Fibroblast of lung (primary cell): ENCODE results near the gene TSNAXIP1. TPM values are rescaled to one million over a fixed set of nuclear protein-coding genes. Genes with fewer than 3 reads are reported as not detected.

Source experiments
- DNase-seq, 2 donors: peaks; one replicate each; pipeline versions ENCODE4 v3.0.0 to v3.0.0-alpha.2; 2010; ENCODE audit warnings: low read depth in 2 of 2
- H2AFZ ChIP-seq: 2 replicates; pipeline ENCODE4 v1.5.1; 2012; ENCODE audit warnings: low read length, control low read depth, inconsistent platforms
- H3K27ac ChIP-seq: 2 replicates; pipeline ENCODE4 v1.5.1; 2011; ENCODE audit warnings: low read length, control low read depth; ENCODE audit not compliant: insufficient read depth
- H3K27me3 ChIP-seq: 2 replicates; pipeline ENCODE4 v1.5.1; 2011; ENCODE audit warnings: mild to moderate bottlenecking, low read length; ENCODE audit not compliant: control insufficient read depth, insufficient read depth
- H3K36me3 ChIP-seq: 2 replicates; pipeline ENCODE4 v1.5.1; 2011; ENCODE audit warnings: low read length; ENCODE audit not compliant: control insufficient read depth, insufficient read depth
- H3K4me1 ChIP-seq: 2 replicates; pipeline ENCODE4 v1.5.1; 2011; ENCODE audit warnings: low read length; ENCODE audit not compliant: control insufficient read depth, insufficient read depth; ENCODE audit errors: extremely low read depth
- H3K4me2 ChIP-seq: 2 replicates; pipeline ENCODE4 v1.5.1; 2011; ENCODE audit warnings: low read length, control low read depth; ENCODE audit not compliant: insufficient read depth; ENCODE audit errors: extremely low read depth
- H3K4me3 ChIP-seq, 4 experiments: fragments of 200-600 bp in 1 of 4; sonication (generic) in 1 of 4; replicated peaks in 1 of 4; 2 replicates each; pipeline ENCODE4 v1.5.1; 2011 to 2016; ENCODE audit warnings: low read length in 4 of 4, low read depth in 3 of 4, mild to moderate bottlenecking in 3 of 4, control low read depth in 2 of 4, inconsistent platforms in 1 of 4, mixed read lengths in 1 of 4; ENCODE audit not compliant: insufficient read depth in 1 of 4; ENCODE audit errors: control extremely low read depth in 1 of 4
- H3K79me2 ChIP-seq: 2 replicates; pipeline ENCODE4 v1.5.1; 2012; ENCODE audit warnings: mild to moderate bottlenecking, low read length, inconsistent platforms; ENCODE audit not compliant: control insufficient read depth, insufficient read depth
- H3K9ac ChIP-seq: 2 replicates; pipeline ENCODE4 v1.5.1; 2011; ENCODE audit warnings: mild to moderate bottlenecking, low read length, control low read depth; ENCODE audit not compliant: insufficient read depth
- H3K9me3 ChIP-seq: 2 replicates; pipeline ENCODE4 v1.5.1; 2012; ENCODE audit warnings: low read depth, low read length; ENCODE audit not compliant: control insufficient read depth, insufficient read depth
- H4K20me1 ChIP-seq: 2 replicates; pipeline ENCODE4 v1.5.1; 2011; ENCODE audit warnings: low read length; ENCODE audit not compliant: control insufficient read depth, insufficient read depth; ENCODE audit errors: extremely low read depth
- CTCF ChIP-seq, 2 donors: IDR thresholded peaks in 1 of 2; conservative IDR thresholded peaks in 1 of 2; 1 replicate in 1 of 2; 2 replicates in 1 of 2; pipeline ENCODE4 v1.5.1; 2011 to 2012; ENCODE audit warnings: low read length in 2 of 2, control low read depth in 1 of 2, inconsistent platforms in 1 of 2, low read depth in 1 of 2, mild to moderate bottlenecking in 1 of 2
- EZH2 ChIP-seq: IDR thresholded peaks from 2 replicates; pipeline ENCODE4 v1.5.1; 2012; ENCODE audit warnings: low read length, control low read depth, mild to moderate bottlenecking; ENCODE audit errors: missing control alignments
- polyA plus RNA-seq, 2 donors: library from polyadenylated mRNA; depleted of rRNA in 1 of 2; stranded (reverse) in 1 of 2; unstranded in 1 of 2; fragments of >200 nt; gene quantifications; 2 replicates each; pipeline ENCODE4 v1.2.1, GENCODE V29; 2011 to 2012; ENCODE audit warnings: missing spikeins in 1 of 2
- total RNA-seq: library from RNA; depleted of rRNA; stranded (reverse); fragments of >200 nt; gene quantifications from 2 replicates; pipeline ENCODE4 v1.2.1, GENCODE V29; 2014

The TSNAXIP1 gene
- total and polyA plus RNA-seq, 2 donors (not counting 1 experiment from before 2014, with no cell fraction given), result 0.45 to 1.2 TPM

GRCh38 chr16:67845291-67846062, 38.8 kb downstream of the TSNAXIP1 start:
- Histone ChIP-seq H3K9me3 (no peaks in the 10 kb centered on the region), H4K20me1 (no peaks in the 10 kb centered on the region), H3K36me3 (no peaks in the 10 kb centered on the region), H3K4me1 (peaks cover 19% of the 10 kb centered on the region), H3K4me3 (peak overlapping the region; percentile 69 to 91 (median 76)), H3K27me3 (no peaks in the 10 kb centered on the region), H3K9ac (peak overlapping the region; percentile 82), H3K4me2 (peak overlapping the region; percentile 85), H3K27ac (peak overlapping the region; percentile 86), H2AFZ (no peak overlapping the region), H3K79me2 (peaks cover 53% of the 10 kb centered on the region)
- no peak for DNase-seq
- TF ChIP-seq CTCF (conservative IDR thresholded peaks at IDR 0.05 in 1 of 2, IDR thresholded peaks at IDR 0.05 in 1 of 2; ENCODE audit: low read depth in 1 of 2, low read length in 2 of 2) (no peak), EZH2 (no peak)

GRCh38 chr16:67846063-67846319, 39.3 kb downstream of the TSNAXIP1 start:
- H3K9ac ChIP-seq, result peak overlapping the region; percentile 82
- no peak overlapping the region for H2AFZ ChIP-seq
- peak overlapping the region; percentile 86 for H3K27ac ChIP-seq
- no peaks in the 10 kb centered on the region for H4K20me1 ChIP-seq
- H3K27me3 ChIP-seq, result no peaks in the 10 kb centered on the region
- no peaks in the 10 kb centered on the region for H3K36me3 ChIP-seq
- peak overlapping the region; percentile 85 for H3K4me2 ChIP-seq
- H3K79me2 ChIP-seq, result peaks cover 57% of the 10 kb centered on the region
- no peak for DNase-seq
- H3K9me3 ChIP-seq, result no peaks in the 10 kb centered on the region
- no peak for TF ChIP-seq CTCF (conservative IDR thresholded peaks at IDR 0.05 in 1 of 2, IDR thresholded peaks at IDR 0.05 in 1 of 2; ENCODE audit: low read depth in 1 of 2, low read length in 2 of 2)
- no peak for TF ChIP-seq EZH2
- peak overlapping the region; percentile 69 to 91 (median 76) for H3K4me3 ChIP-seq
- peaks cover 19% of the 10 kb centered on the region for H3K4me1 ChIP-seq

- H4K20me1 ChIP-seq, result no peaks in the 10 kb centered on the region
- no peaks in the 10 kb centered on the region for H3K27me3 ChIP-seq
- TF ChIP-seq EZH2 (no peak), CTCF (conservative IDR thresholded peaks at IDR 0.05 in 1 of 2, IDR thresholded peaks at IDR 0.05 in 1 of 2; ENCODE audit: low read depth in 1 of 2, low read length in 2 of 2) (no peak)
- peak within 1 kb of the TSS; percentile 86 for H3K27ac ChIP-seq
- peak within 1 kb of the TSS; percentile 92 for H3K4me2 ChIP-seq
- peaks cover 19% of the 10 kb centered on the region for H3K4me1 ChIP-seq
- H3K36me3 ChIP-seq, result no peaks in the 10 kb centered on the region
- peak within 1 kb of the TSS; percentile 76 to 91 (median 77) for H3K4me3 ChIP-seq
- H2AFZ ChIP-seq, result peak within 1 kb of the TSS; percentile 37
- peak; percentile 87 to 92 for DNase-seq
- H3K9ac ChIP-seq, result peak within 1 kb of the TSS; percentile 82
- H3K9me3 ChIP-seq, result no peaks in the 10 kb centered on the region
- H3K79me2 ChIP-seq, result peaks cover 61% of the 10 kb centered on the region
These were observed 39.8 kb downstream of the TSNAXIP1 start, which contains the start of gene NUTF2 for GRCh38 chr16:67846320-67847063. TSS of gene NUTF2 (plus strand) at chr16:67846933. CDS start at chr16:67865131, 18,198 bp downstream.
